Right renal pelvis (tissue), 4 donors: ENCODE results near the gene PLEKHM3. TPM values are rescaled to one million over a fixed set of nuclear protein-coding genes. Genes with fewer than 3 reads are reported as not detected.

ENCODE experiments used
- DNase-seq, 4 donors: peaks; one replicate each; pipeline ENCODE4 v3.0.0-alpha.2; 2013; ENCODE audit warnings: low read depth in 4 of 4, low spot score in 3 of 4, missing footprints in 1 of 4
- polyA plus RNA-seq, 4 donors: library from polyadenylated mRNA; unstranded; fragments of 120-200 nt; gene quantifications; one replicate each; pipeline ENCODE4 v1.2.1, GENCODE V29; 2013; ENCODE audit not compliant: insufficient read length in 4 of 4

Gene PLEKHM3
- polyA plus RNA-seq, 4 donors = 12.4 to 17.4 (median 13.3) TPM

DNA sequence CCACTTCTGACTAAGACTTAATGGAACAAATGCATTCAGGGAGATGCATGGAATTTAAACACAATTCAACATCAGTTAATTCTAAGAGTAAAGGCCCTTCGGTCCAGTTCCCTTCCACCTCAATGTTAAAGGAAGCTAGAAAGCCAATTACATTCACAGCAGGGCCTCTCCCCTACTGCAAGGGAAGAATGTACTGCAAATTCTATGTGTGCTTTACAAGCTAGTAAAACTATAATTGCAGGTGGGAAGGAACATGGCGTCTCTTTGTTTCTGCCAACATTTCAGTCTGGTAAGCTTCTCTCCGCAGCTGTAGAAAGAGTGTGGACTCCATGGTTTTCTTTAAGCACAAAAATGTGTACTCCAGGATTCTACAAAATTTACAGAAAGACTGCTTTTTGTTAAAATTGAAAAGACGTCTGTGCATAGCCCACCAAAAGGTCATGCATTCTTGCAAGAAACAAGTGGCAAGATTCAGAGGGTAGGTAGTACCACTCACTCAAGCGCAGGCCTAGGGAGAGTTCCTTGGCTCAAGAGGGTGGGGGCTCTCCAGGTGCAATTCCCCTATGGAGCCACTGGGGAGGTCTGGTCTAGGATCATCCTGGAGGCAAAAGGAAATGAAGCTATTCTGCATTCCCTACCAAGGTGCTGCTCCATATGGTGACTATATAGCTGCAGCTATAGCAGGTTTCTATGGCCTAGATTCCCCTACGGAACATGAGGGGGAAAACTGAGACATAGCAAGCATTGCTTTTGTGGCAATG is 128.6 kb downstream of the PLEKHM3 start:
- no peak for DNase-seq

DNA sequence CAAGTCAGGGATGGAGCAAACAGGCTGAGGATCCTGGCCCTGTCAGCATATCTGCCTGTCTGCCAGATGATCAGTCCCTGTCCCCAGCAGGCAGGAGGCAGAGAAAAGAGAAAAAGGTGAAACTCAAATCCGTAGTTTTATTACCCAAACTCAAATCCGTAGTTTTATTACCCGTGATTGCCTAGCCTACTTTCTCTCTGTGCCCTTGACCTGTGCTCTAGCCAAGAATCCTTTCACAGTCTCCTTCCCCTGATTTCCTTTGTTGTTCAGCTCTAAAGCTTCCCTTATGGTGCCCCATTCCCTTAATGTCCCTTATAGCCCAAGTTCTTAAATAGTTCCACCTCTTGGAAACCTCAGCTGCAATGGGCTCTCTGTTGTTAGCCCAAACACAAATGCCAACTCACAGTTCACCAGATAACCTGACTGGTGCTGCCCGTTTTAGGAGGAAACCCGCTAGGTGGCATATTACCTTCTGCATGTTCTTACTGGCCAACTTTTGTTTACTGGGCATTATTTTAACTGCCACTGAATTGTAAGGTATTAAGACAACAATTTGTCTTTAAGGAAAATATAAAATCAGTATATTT is 130.0 kb downstream of the PLEKHM3 start:
- DNase-seq = no peak

DNA sequence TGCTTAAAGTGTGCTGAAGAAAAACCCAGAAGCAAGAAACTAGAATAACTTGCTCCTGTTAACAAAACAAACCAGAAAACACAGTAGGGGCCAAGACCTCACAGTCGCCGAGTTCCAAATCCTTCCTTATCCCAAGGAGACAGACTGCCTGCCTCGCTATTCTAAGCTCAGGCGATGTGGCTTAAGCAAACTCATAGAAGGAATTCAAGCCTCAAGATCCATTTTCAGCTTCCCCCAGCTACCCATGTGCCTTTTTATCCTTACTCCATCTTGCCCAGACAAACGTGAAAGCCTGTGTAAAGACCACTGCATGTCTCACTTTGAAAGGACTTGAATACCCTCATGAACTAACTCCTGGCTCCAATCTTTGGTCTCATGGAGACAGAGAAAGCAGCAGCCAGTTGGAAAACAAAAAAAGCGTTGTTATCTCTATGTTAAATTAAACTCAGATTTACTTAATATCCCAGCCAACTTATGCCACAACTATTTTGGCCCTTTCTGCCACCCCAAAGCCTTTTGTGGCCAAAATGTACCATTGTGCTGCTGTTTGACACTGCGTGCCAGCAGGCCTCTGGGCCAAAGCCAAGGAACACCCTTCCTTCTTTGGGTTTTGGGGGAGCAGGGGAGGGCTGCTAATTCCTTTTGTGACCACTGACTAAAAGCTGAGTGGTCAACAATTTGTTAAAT is 132.5 kb downstream of the PLEKHM3 start:
- no peak for DNase-seq

DNA sequence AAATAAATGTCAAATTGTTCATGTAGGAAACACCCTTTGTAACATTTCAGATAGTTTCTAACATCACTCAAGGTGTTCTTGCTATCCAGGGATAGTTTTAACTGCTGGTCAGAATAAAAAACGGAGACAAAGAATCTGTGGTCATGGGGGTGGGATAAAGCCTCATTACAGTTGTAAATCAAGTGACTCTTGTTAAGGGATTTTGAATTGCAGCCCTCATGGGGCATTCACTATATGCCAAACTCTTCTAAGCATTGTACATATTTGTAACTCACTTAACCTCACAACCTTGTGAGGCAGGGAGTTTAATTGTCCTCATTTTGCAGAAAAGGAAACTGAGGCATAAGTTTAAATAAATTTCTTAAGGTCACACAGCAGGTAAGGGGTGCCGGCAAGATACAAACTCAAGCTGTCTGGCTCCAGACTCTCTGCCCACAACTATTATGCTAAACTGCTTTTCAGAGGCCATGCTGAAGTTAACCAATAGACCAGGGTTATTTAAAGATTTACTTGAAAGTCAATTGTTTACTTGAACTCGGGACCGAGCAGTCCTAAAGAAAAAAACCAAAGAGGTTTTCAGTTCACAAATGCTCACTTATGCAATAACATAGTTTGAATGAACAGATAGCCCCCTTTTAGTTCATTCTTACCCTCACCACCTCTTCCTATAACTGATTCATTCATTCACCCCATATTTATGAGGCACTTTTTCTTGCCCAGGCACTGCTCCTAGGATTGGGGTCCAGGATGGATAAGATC is 134.1 kb downstream of the PLEKHM3 start:
- no peak for DNase-seq

DNA sequence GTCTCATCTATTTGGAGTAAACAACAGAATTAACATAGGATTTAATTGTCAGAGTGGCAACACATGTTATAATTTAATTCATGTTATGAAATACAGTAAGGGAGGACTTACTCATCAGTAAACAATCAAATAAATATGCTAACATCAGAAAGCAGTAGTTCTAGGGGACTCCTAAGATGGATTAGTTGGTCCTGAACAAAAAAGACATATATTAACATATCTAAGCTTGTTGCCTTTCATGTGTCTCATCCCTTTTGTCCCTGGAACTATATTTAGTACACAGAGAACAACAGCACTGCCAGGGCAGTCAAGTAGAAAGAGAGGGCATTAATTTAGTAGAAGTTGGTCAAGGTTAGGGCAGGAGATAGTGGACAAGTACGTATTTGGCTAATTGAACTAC is 137.8 kb downstream of the PLEKHM3 start:
- no peak for DNase-seq

DNA sequence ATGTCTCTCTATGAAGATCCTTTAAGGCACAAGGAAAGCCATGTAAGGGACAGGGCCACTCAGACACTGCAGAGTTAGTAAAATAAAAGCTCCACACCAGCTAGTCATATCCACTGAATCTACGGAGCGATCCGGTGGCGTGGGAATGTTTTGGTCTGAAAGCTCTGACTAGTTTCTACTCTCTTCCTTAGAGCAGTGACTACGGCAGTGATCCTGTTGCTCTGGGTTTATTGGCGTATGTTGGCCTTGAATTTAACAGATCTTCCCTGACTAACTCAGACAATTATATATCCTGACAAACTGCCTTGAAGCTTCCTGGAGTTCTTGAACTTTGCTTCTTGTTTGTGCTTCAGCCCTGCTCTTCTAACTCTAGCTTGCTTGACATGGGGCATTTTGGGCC is 140.3 kb downstream of the PLEKHM3 start:
- no peak for DNase-seq

DNA sequence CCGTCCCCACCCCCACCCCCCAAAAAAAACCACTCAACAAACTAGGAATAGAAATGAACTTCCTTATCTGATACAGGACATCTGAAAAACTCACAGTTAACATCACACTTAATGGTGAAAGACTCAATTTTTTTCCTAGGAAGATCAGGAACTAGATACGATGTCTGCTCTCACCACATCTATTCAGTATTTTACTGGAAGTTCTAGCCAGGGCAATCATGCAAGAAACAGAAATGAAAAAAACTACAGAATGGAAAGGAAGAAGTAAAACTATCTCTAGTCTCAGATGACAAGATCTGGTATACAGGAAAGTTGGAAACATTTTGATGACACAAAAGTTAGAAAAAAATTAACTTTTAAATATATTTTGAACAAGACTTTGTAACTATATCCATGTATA is 141.2 kb downstream of the PLEKHM3 start:
- DNase-seq = no peak

DNA sequence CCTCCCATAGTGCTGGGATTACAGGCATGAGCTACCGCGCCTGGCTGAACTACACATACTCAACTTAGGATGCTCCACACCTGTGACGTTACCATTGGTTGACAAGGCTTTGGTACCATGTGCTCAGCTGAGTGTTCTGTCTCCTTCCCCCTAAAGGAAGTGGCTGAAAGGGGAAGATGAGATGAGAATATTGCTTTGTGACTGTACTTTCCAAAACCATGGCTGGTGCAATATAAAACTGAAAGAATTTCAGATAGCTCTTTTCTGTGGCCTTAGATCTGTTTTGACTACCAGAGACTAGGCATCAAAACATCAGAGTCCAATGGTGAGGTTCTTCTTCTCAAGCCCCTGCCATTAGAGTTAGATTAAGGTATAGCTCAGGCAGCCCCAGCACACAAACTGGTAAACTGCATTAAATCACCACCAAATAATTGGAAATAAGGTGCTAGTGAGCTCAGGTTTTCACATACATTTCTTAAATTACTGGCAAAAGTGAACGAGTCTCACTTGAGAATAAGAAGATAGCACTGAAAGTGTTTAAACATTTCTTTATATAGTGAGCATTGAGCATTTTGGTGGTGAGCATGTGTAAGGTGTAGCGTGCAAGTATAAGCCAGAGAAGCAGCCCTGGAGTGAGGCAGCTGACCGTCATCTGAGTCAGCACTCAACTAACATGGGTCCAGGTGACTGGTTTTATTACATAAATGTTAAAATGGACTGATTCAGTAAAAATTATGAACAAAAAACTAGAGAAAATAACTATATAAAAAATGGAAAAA is 142.1 kb downstream of the PLEKHM3 start:
- no peak for DNase-seq

DNA sequence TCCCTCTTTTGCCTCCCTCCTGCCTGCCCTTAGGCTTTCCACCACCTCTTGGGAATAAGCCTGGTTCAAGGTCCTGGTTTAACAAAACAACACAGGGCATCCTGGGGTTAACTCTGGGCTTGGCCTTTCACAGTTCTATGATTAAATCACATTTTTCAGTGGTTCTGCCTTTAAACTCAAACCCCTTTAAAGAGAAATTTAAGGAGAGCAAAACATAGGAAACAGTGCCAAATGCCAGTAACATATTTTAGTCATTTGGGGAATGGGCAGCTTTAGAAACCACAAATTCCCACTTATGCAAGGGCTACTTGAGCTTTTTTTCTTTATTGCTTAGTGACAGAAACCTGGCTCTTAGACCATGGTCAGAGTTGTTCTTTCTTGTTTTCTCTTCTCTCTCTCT is 143.4 kb downstream of the PLEKHM3 start:
- DNase-seq = no peak

DNA sequence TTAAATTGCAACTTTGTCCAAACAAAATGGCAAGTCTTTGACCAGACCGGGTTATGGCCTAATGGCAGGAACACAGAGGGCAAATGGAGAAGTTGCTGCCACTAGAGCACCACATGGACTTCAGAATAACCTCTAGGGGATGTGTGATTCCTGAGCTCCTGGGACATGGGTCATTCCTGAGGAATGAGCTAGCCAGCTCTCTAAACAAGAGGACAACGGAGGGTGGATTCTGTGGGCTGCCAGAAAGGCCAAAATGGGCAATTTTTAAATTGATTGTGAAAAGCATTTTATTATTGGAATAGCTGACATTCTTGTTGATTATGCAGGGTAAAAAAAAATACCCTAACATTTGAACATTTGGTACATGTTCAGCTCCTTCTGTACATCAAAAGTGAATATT is 145.8 kb downstream of the PLEKHM3 start:
- DNase-seq = no peak

DNA sequence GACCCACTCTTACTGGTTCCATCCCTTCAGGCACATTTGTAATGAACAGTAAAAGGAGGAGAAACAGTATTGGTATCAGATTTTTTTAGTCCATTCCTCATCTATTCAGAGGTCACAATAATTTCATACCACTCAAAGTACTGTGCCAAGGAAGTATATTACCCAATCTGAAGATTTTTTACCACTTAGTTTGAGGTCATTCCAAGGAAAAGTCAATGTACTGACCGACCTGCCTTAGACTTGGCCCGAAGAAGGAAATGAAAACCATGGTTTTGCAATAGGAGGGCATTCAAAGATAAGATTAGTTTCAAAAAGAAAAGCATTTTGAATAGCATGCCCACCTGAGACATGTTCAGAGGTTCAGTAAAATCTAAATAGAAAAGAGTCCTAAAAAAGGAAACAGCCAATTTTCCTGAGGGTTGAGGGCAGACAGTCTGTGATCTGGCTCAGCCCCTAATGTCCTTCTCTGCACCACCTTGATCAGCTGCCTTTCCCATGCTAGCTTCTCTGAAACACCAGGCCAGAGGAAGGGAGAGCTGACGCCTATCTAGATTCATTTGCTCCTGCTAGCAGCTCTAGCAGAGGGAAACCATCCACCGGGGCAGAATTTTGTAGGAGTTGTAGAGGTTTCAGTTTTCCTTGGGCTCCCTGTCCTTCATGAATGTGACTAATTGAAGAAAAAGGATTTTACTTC is 148.3 kb downstream of the PLEKHM3 start:
- DNase-seq = no peak

DNA sequence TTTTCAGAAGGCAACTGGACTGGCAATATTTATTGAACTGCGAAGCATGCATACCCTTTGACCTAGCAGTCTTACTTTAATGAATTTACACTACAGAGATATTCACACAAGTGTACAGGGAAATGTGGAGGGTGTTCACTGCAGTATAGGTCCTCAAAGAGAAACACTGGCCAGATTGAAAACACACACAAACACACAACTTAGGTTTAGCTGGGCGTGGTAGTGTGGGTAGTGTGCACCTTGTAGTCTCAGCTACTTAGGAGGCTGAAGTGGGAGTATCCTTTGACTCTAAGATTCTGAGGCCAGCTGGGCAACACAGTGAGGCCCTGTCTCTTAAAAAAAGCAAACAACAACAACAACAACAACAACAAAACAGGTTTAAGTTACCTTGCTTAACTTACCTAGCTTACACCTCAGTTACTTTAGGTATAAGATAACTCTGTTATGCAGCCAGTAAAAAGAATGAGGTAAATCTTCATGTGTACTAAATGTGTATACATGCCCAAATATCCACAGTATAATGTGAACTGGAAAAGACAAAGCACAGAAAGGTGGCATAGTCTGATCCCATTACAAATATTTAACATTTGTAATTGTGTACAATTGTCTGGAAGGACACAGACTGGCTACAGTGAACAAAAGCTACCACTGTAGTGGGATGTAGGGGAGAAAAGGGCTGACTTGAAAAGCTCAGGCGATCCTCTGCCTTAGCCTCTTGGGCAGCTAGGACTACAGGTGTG is 149.7 kb downstream of the PLEKHM3 start:
- no peak for DNase-seq

DNA sequence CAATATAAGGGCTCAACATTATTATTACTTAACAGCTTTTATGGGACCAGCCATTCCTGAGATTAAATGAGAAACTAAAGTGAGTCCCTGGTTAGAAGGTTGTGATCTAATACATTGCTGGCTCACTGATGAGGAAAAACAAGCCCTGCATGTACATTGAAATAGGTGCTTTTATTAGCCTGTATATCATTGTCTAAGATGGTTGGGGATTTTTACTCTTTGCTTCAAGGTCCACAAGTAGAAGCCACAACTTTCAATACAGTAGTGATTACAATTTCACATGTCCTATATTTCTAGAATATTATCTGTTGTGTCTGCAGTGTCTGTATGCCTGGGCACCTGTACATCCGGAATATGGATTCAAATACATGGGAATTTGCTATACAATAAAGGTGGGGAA is 151.5 kb downstream of the PLEKHM3 start:
- no peak for DNase-seq

DNA sequence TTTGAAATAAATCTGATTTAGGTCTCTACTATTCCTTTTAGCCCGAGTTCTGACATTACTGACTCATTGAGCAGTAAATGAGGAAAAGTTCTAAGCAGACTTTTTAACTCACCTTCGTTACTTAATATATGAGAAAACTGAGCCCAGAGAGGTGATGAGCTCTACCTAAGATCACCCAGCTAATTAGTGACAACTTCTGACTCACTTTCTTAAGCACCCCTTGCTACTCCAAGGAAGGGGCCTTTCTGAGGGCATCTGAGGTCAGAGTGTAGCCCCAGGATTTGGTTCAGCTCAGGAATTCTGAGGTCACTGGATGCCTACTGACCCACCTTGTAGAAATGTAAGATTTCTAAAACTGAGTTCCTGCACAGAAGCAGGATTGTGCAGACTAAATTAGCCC is 153.4 kb downstream of the PLEKHM3 start:
- no peak for DNase-seq

DNA sequence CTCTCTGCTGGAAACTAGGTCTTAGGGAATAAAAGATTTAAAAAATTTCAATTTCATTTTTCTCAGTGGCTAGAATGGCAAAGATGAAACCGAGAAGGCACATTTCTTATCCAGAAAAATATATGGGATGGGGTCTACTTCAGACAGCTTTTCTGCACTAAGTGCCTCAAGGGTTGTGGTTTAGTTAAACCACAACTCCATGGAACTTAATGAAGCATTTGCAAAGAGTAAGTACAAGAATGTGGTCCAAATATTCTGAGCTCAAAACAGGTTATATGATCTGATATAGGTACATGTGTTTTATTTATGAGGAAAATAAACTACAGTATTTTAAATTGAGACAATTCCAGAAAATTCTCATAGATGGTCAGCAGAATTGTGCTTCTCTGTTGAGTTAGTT is 153.8 kb downstream of the PLEKHM3 start:
- DNase-seq = no peak

DNA sequence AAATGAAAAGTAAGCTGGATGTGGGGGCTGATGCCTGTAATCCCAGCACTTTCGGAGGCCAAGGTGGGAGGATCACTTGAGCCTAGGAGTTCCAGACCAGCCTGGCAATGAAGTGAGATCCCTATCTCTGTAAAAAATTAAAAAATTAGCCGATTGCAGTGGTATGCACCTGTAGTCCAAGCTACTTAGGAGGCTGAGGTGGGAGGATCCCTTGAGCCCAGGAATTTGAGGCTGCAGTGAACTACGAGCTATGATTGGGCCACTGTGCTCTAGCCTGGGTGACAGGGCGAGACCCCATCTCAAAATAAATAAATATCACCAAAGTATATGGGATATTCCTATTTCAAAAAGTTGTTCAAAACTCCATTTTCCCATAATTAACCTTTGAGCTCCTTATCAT is 154.5 kb downstream of the PLEKHM3 start:
- DNase-seq = no peak

DNA sequence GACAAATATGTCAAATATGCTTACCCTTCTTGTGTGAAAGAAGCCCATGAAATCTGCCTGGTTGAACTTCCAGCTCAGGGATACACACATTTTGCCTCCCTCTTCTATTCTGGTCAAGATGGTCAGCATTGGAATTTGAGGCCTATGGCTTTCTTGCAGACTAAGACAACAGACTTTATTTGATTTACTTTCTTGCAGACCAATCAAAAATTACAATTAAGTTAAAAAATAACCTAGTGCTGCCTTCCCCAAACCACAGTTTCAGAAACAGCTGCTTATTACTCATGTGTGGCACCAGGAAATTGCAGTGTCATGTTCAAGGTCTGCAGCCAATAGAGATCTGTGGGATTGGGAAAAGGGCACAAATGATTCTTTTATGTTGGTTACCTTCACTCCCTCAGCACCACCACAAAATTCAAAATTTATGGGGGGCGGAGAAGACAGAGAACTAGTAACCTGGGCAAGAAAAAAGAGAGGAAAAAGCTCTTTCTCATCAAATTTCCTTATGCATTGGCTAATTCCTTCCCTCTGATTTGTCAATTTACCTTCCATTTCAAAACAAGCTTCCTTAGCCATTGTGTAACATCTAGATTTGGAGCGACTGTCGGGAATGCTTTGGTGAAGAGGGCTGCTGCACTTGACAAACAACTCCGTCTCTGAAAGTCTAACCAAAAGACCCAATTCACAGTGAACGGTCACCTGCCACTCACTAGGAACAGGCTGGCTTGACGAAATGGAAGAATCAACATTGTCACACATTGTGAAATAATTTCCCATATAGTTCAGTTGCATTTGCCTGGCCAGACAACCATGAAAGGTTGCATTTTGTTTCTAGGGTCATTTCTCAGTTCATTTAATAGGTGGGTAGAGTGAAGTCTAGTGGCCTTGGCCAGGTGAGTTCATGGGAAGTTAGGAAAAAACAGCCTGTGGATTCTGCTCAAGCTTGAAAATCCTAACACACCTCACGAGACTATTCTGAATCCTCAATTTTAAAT is 155.2 kb downstream of the PLEKHM3 start:
- no peak for DNase-seq
